ENCODE data around the gene CARM1. TPM values are rescaled to one million over a fixed set of nuclear protein-coding genes. Genes with fewer than 3 reads are reported as not detected.

CARM1 gene
- polyA plus RNA-seq, 2 of the 4 experiments (the other 2 are of a cell fraction), result 15.2 to 32.2 TPM

DNA sequence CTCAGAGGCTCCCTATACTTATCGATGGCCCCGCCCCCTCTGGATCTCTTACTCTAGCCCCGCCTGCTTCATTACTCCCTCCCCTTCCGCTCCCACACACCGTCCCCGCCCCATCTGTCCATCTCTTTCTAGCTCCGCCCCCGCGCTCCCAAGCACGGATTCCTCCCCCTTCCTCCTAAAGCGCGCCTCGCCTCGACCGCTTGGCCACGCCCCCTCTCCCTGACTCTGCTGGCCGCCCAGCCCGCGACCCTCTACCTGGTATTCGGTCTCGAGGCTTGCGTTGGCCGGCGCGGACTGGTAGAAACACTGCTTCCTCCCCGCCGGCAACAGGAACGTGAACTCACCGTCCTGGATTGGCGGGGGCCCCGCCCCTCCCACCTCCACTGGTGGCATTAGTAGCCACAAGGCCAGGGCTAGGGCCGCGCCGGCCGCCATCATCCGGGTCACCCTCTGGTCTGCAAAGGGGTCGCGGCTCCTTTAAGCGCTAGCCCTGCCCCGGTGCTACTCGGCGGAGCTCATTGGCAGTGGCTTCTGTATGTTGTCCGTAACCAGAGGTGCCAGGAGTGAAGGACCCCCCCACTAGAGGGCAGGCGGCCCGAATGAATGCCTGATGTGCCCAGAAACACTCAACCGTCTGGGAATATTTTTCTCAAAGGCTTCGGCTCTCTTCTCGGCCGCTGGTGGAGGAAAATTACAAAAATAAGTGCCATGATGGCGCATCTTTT is 35.4 kb upstream of the CARM1 start, which contains the start of gene TMED1 (continued):
- TF ChIP-seq, protein P1, sequence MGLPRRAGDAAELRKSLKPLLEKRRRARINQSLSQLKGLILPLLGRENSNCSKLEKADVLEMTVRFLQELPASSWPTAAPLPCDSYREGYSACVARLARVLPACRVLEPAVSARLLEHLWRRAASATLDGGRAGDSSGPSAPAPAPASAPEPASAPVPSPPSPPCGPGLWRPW (IDR thresholded peaks at IDR 0.05), result no peak
- no peak for TF ChIP-seq HOXA7 (CRISPR knock-in tag; IDR thresholded peaks at IDR 0.05)
- TF ChIP-seq, protein P2, sequence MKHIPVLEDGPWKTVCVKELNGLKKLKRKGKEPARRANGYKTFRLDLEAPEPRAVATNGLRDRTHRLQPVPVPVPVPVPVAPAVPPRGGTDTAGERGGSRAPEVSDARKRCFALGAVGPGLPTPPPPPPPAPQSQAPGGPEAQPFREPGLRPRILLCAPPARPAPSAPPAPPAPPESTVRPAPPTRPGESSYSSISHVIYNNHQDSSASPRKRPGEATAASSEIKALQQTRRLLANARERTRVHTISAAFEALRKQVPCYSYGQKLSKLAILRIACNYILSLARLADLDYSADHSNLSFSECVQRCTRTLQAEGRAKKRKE (CRISPR knock-in tag; IDR thresholded peaks at IDR 0.05; ENCODE audit: low read depth), result no peak
- TF ChIP-seq CHD4 (IDR thresholded peaks at IDR 0.05; ENCODE audit: borderline replicate concordance), result no peak
- no peak for TF ChIP-seq RNF2 (IDR thresholded peaks at IDR 0.05; ENCODE audit: borderline replicate concordance, low read depth)
- no peak for TF ChIP-seq RCOR1 (IDR thresholded peaks at IDR 0.05; ENCODE audit: low read depth, low read length)
- TF ChIP-seq, protein P3, sequence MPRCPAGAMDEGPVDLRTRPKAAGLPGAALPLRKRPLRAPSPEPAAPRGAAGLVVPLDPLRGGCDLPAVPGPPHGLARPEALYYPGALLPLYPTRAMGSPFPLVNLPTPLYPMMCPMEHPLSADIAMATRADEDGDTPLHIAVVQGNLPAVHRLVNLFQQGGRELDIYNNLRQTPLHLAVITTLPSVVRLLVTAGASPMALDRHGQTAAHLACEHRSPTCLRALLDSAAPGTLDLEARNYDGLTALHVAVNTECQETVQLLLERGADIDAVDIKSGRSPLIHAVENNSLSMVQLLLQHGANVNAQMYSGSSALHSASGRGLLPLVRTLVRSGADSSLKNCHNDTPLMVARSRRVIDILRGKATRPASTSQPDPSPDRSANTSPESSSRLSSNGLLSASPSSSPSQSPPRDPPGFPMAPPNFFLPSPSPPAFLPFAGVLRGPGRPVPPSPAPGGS (IDR thresholded peaks at IDR 0.05), result no peak
- TF ChIP-seq TFCP2L1 (CRISPR knock-in tag; IDR thresholded peaks at IDR 0.05), result no peak
- no peak for TF ChIP-seq RARB (CRISPR knock-in tag; IDR thresholded peaks at IDR 0.05)
- TF ChIP-seq, protein P4, sequence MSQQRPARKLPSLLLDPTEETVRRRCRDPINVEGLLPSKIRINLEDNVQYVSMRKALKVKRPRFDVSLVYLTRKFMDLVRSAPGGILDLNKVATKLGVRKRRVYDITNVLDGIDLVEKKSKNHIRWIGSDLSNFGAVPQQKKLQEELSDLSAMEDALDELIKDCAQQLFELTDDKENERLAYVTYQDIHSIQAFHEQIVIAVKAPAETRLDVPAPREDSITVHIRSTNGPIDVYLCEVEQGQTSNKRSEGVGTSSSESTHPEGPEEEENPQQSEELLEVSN (IDR thresholded peaks at IDR 0.05; ENCODE audit: borderline replicate concordance, low read depth), result no peak
- no peak for TF ChIP-seq SMC3 (IDR thresholded peaks at IDR 0.05)
- TF ChIP-seq MAZ (IDR thresholded peaks at IDR 0.05; ENCODE audit: borderline replicate concordance, low read depth, low read length), result no peak
- no peak for TF ChIP-seq TP53 (CRISPR knock-in tag; IDR thresholded peaks at IDR 0.05)
- peak in 1 of 2 experiments; percentile 86; a peak in 3 of 5 replicates for TF ChIP-seq JUN (IDR thresholded peaks at IDR 0.05)
- TF ChIP-seq ESRRA (IDR thresholded peaks at IDR 0.05; ENCODE audit: borderline replicate concordance, low read length), result no peak
- no peak for TF ChIP-seq RFX5 (IDR thresholded peaks at IDR 0.05)
- TF ChIP-seq, protein P5, sequence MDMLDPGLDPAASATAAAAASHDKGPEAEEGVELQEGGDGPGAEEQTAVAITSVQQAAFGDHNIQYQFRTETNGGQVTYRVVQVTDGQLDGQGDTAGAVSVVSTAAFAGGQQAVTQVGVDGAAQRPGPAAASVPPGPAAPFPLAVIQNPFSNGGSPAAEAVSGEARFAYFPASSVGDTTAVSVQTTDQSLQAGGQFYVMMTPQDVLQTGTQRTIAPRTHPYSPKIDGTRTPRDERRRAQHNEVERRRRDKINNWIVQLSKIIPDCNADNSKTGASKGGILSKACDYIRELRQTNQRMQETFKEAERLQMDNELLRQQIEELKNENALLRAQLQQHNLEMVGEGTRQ (IDR thresholded peaks at IDR 0.05), result no peak
- no peak for TF ChIP-seq NR3C1 (IDR thresholded peaks at IDR 0.05)
- TF ChIP-seq ZNF302 (CRISPR knock-in tag; IDR thresholded peaks at IDR 0.05), result no peak
- peak; percentile 46 for TF ChIP-seq POLR2A (IDR thresholded peaks at IDR 0.05; ENCODE audit: low read length)
- no peak for TF ChIP-seq CBX8 (IDR thresholded peaks at IDR 0.05)
- no peak for TF ChIP-seq KDM5A (IDR thresholded peaks at IDR 0.05)
- TF ChIP-seq, protein P6, sequence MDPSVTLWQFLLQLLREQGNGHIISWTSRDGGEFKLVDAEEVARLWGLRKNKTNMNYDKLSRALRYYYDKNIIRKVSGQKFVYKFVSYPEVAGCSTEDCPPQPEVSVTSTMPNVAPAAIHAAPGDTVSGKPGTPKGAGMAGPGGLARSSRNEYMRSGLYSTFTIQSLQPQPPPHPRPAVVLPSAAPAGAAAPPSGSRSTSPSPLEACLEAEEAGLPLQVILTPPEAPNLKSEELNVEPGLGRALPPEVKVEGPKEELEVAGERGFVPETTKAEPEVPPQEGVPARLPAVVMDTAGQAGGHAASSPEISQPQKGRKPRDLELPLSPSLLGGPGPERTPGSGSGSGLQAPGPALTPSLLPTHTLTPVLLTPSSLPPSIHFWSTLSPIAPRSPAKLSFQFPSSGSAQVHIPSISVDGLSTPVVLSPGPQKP (IDR thresholded peaks at IDR 0.05; ENCODE audit: low read depth, low read length), result no peak
- TF ChIP-seq CHD2 (IDR thresholded peaks at IDR 0.05; ENCODE audit: low read length, partially characterized antibody), result no peak
- no peak for TF ChIP-seq HOXB13 (CRISPR knock-in tag; IDR thresholded peaks at IDR 0.05; ENCODE audit: low read depth)
- TF ChIP-seq ZSCAN20 (CRISPR knock-in tag; IDR thresholded peaks at IDR 0.05), result no peak
- no peak for TF ChIP-seq MYC (IDR thresholded peaks at IDR 0.05; ENCODE audit: borderline replicate concordance, low read length)
- TF ChIP-seq EP300 (IDR thresholded peaks at IDR 0.05), result no peak
- no peak for TF ChIP-seq NFE2L2 (conservative IDR thresholded peaks at IDR 0.05; ENCODE audit: low read length)
- TF ChIP-seq MAFK (IDR thresholded peaks at IDR 0.05; ENCODE audit: partially characterized antibody), result no peak
- TF ChIP-seq SREBF2 (IDR thresholded peaks at IDR 0.05), result no peak
- TF ChIP-seq CEBPB (IDR thresholded peaks at IDR 0.05), result no peak
- no peak for TF ChIP-seq BHLHE40 (IDR thresholded peaks at IDR 0.05; ENCODE audit: low read depth, low read length)
- peak in 1 of 2 experiments; percentile 15; a peak in 1 of 5 replicates for TF ChIP-seq RAD21 (conservative IDR thresholded peaks at IDR 0.05 in 1 of 2, IDR thresholded peaks at IDR 0.05 in 1 of 2)
- TF ChIP-seq NPAS2 (CRISPR knock-in tag; IDR thresholded peaks at IDR 0.05; ENCODE audit: borderline replicate concordance), result no peak
- TF ChIP-seq HOXB5 (CRISPR knock-in tag; IDR thresholded peaks at IDR 0.05), result no peak
- TF ChIP-seq EHF (CRISPR knock-in tag; IDR thresholded peaks at IDR 0.05), result no peak
- no peak for TF ChIP-seq CBX2 (IDR thresholded peaks at IDR 0.05; ENCODE audit: borderline replicate concordance, low read depth)

Measured in A549 (cell line).